Muscle layer of duodenum (tissue), 2 donors: Measurements from ENCODE around the gene DDX4.

Source experiments
- H3K27ac ChIP-seq: one replicate; pipeline ENCODE4 v1.7.0; 2013; ENCODE audit warnings: mild to moderate bottlenecking, low read length
- H3K27me3 ChIP-seq: one replicate; pipeline ENCODE4 v1.7.0; 2013; ENCODE audit warnings: low read depth, mild to moderate bottlenecking, control low read depth, low read length
- H3K36me3 ChIP-seq, 2 donors: one replicate each; pipeline ENCODE4 v1.7.0; 2013; ENCODE audit warnings: low read length in 2 of 2, control low read depth in 1 of 2, mild to moderate bottlenecking in 1 of 2; ENCODE audit not compliant: insufficient read depth in 2 of 2, control insufficient read depth in 1 of 2
- H3K4me1 ChIP-seq, 2 donors: one replicate each; pipeline ENCODE4 v1.7.0; 2013; ENCODE audit warnings: low read length in 2 of 2, mild to moderate bottlenecking in 2 of 2, control low read depth in 1 of 2, moderate library complexity in 1 of 2; ENCODE audit not compliant: insufficient read depth in 2 of 2, control insufficient read depth in 1 of 2
- H3K4me3 ChIP-seq, 2 donors: one replicate each; pipeline ENCODE4 v1.7.0; 2013; ENCODE audit warnings: low read length in 2 of 2, low read depth in 1 of 2, mild to moderate bottlenecking in 1 of 2
- H3K9me3 ChIP-seq, 2 donors: one replicate each; pipeline ENCODE4 v1.7.0; 2013; ENCODE audit warnings: low read length in 2 of 2, control low read depth in 1 of 2, mild to moderate bottlenecking in 1 of 2; ENCODE audit not compliant: control insufficient read depth in 1 of 2
- donor health status: healthy.

DDX4 gene

DNA sequence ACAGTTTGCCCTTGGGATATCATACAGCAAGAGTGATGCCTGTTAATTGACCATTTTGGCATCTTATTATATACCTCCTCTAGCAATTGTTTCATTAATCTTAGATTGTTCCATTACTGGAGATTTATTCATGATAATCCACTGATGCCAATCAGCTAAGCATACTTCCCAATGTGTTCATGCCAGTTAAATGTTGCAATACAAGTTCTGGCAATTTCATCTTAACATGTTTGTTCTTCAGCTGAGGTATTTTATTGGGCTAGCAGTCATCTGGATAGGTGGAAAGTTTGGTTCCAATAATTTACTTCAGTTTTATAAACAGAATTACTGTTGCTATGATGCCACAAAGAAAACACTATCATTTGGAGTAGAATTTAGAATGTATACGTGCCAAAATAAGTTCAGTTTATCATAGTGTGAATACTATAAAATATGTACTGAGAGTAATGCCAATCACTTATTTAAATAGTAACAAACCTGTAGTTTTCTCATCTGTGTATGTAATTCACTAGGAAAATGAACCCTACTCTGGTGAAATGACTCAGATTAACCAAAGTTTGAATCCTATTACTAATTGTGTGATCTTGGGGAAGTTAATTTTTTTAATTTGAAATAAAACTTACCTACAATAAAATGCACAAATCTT is 85.4 kb downstream of the DDX4 start:
- H3K4me3 ChIP-seq = no peak overlapping the region
- H3K36me3 ChIP-seq = no peaks in the 10 kb centered on the region
- H3K9me3 ChIP-seq = no peaks in the 10 kb centered on the region
- H3K4me1 ChIP-seq = peaks cover 3 to 4% of the 10 kb centered on the region in 2 donors
- H3K27ac ChIP-seq = no peak overlapping the region
- peaks cover 9% of the 10 kb centered on the region for H3K27me3 ChIP-seq

DNA sequence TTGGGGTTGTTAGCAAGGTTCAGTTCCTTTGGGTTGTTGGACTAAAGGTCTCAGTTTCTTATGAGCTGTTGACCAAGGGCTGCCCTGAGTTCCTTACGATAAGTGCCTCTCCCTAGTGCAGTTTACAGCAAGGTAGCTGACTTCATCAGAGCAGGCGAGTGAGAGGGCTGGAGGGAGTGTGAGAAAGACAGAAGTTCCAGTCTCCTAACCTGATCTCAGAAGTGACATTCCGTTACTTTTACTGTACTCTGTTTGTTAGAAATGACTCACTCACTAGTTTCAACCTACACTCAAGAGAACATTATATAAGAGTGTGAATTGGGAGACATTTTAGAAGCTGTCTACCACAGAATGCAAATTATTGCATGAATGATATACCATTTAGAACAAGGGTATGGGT is 92.1 kb downstream of the DDX4 start:
- no peaks in the 10 kb centered on the region for H3K27me3 ChIP-seq
- no peaks in the 10 kb centered on the region for H3K9me3 ChIP-seq
- H3K27ac ChIP-seq = no peak overlapping the region
- H3K36me3 ChIP-seq = no peaks in the 10 kb centered on the region
- H3K4me3 ChIP-seq = no peak overlapping the region
- no peaks in the 10 kb centered on the region for H3K4me1 ChIP-seq

- Histone ChIP-seq H3K4me1 (no peaks in the 10 kb centered on the region), H3K27ac (no peak overlapping the region), H3K27me3 (no peaks in the 10 kb centered on the region), H3K36me3 (no peaks in the 10 kb centered on the region), H3K9me3 (no peaks in the 10 kb centered on the region), H3K4me3 (no peak overlapping the region)
These were observed 94.6 kb downstream of the DDX4 start for GRCh38 chr5:55832446-55832845.

GRCh38 chr5:55836191-55836590 is 98.3 kb downstream of the DDX4 start:
- H3K9me3 ChIP-seq = no peaks in the 10 kb centered on the region
- H3K4me1 ChIP-seq = no peaks in the 10 kb centered on the region
- no peaks in the 10 kb centered on the region for H3K36me3 ChIP-seq
- H3K4me3 ChIP-seq = no peak overlapping the region
- no peak overlapping the region for H3K27ac ChIP-seq
- no peaks in the 10 kb centered on the region for H3K27me3 ChIP-seq

DNA sequence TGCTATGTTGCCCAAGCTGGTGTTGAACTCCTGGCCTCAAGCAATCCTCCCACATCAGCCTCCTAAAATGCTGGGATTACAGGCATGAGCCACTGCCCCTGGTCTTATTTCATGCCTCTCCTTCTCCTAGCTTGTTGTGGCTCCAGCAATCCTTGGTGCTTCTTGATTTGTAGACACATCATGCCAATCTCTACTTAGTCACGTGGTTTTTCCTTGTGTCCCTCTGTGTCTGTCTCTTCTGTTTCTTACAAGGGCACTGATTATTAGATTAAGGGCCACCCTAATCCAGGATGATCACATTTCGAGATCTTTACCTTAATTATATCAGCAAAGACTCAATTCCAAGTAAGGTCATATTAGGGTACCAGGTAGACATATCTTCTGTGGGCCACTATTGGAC is 104.1 kb downstream of the DDX4 start:
- Histone ChIP-seq H3K4me3 (no peak overlapping the region), H3K27ac (no peak overlapping the region), H3K36me3 (no peaks in the 10 kb centered on the region), H3K4me1 (no peaks in the 10 kb centered on the region), H3K9me3 (peaks cover 0 to 9% of the 10 kb centered on the region in 2 donors), H3K27me3 (no peaks in the 10 kb centered on the region)

GRCh38 chr5:55847837-55848236 is 110.0 kb downstream of the DDX4 start:
- no peaks in the 10 kb centered on the region for H3K36me3 ChIP-seq
- H3K27ac ChIP-seq = no peak overlapping the region
- no peaks in the 10 kb centered on the region for H3K4me1 ChIP-seq

GRCh38 chr5:55848783-55849182 is 110.9 kb downstream of the DDX4 start:
- no peak overlapping the region for H3K4me3 ChIP-seq

More at GRCh38 chr5:55847837-55848236, 110.0 kb downstream of the DDX4 start:
- H3K27me3 ChIP-seq = no peaks in the 10 kb centered on the region
- peaks cover 0 to 8% of the 10 kb centered on the region in 2 donors for H3K9me3 ChIP-seq
- H3K4me3 ChIP-seq = no peak overlapping the region

GRCh38 chr5:55850839-55851674 is 113.2 kb downstream of the DDX4 start, which contains the start of gene IL31RA:
Gene IL31RA, plus strand, starts transcription at chr5:55851357. Its CDS starts 214 bp downstream, at chr5:55851571.
- no peaks in the 10 kb centered on the region for H3K36me3 ChIP-seq
- H3K27ac ChIP-seq = no peak within 1 kb of the TSS
- H3K4me1 ChIP-seq = no peaks in the 10 kb centered on the region
- no peaks in the 10 kb centered on the region for H3K9me3 ChIP-seq
- no peak within 1 kb of the TSS for H3K4me3 ChIP-seq
- H3K27me3 ChIP-seq = no peaks in the 10 kb centered on the region

More at GRCh38 chr5:55848783-55849182, 110.9 kb downstream of the DDX4 start:
- no peak overlapping the region for H3K27ac ChIP-seq
- H3K27me3 ChIP-seq = no peaks in the 10 kb centered on the region
- no peaks in the 10 kb centered on the region for H3K4me1 ChIP-seq
- H3K9me3 ChIP-seq = peaks cover 0 to 5% of the 10 kb centered on the region in 2 donors
- H3K36me3 ChIP-seq = no peaks in the 10 kb centered on the region

DNA sequence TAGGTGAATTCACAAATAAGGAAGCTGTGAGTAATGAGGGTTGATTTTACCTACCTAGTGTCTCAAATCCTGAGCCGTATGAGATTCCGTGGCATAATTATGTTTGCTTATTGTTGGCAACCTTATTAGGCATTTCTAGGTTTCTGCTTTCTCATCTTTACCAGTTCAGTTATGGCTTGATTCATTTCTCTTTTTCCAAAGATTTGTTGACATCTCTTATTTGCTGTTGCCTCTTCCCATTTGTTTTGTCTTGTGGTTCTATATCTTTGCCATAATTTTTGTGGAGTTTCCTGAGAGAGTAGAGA is 113.8 kb downstream of the DDX4 start:
- Histone ChIP-seq H3K4me1 (no peaks in the 10 kb centered on the region), H3K4me3 (no peak overlapping the region), H3K27ac (no peak overlapping the region), H3K36me3 (no peaks in the 10 kb centered on the region), H3K27me3 (no peaks in the 10 kb centered on the region), H3K9me3 (no peaks in the 10 kb centered on the region)

- Histone ChIP-seq H3K27me3 (no peaks in the 10 kb centered on the region), H3K27ac (no peak overlapping the region), H3K9me3 (no peaks in the 10 kb centered on the region), H3K4me3 (no peak overlapping the region), H3K36me3 (no peaks in the 10 kb centered on the region), H3K4me1 (no peaks in the 10 kb centered on the region)
These were observed 114.6 kb downstream of the DDX4 start for GRCh38 chr5:55852503-55852902.

DNA sequence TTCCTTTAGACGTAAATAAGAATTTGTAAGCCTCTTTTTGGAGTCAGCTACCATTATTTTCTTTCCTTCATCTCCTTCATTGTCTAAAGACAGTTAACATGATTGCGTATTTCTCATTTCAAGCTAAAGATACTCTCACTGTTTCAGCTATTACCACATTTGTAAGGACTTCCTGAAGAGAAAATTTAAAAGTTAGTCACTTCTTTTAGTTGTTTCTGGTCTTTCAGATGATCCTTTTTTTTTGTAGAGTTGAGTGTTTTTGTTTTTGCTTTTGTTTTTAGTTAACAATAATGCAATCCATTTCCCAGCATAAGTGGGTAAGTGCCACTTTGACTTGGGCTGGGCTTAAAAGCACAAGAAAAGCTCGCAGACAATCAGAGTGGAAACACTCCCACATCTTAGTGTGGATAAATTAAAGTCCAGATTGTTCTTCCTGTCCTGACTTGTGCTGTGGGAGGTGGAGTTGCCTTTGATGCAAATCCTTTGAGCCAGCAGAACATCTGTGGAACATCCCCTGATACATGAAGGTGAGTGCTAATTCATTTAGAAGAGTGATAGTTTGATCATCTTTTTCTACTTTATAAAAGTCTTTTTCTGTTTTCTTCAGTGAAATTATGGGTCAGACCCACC is 115.3 kb downstream of the DDX4 start:
- no peak overlapping the region for H3K4me3 ChIP-seq
- H3K36me3 ChIP-seq = no peaks in the 10 kb centered on the region
- no peaks in the 10 kb centered on the region for H3K9me3 ChIP-seq
- H3K27me3 ChIP-seq = no peaks in the 10 kb centered on the region
- no peak overlapping the region for H3K27ac ChIP-seq
- H3K4me1 ChIP-seq = no peaks in the 10 kb centered on the region
